Measurements from ENCODE around the gene DTWD2.

GRCh38 chr5:118873417-118873816 lies 114.9 kb downstream of the DTWD2 start:
- TF ChIP-seq CTCF (IDR thresholded peaks at IDR 0.05), result no peak
- TF ChIP-seq POLR2A (IDR thresholded peaks at IDR 0.05), result no peak

Data from adrenal gland (tissue), 5 donors.